GM12878 (cell line): ENCODE data around the gene RSBN1L. TPM values are rescaled to one million over a fixed set of nuclear protein-coding genes. Genes with fewer than 3 reads are reported as not detected.
A peak's percentile ranks its signal among the peaks of the same experiment; 100 is the strongest.

Experiments
- CUX1 ChIP-seq: IDR thresholded peaks from 2 replicates; pipeline ENCODE4 v1.6.1; 2012; ENCODE audit warnings: improper control_type of control experiment, low read depth, low read length; ENCODE audit not compliant: insufficient replicate concordance
- E2F8 ChIP-seq: fragments of 450-650 bp; IDR thresholded peaks from 2 replicates; pipeline ENCODE4 v1.6.1; 2018; ENCODE audit warnings: mild to moderate bottlenecking, low read depth, moderate library complexity; ENCODE audit not compliant: partially characterized antibody
- ESRRA ChIP-seq: IDR thresholded peaks from 2 replicates; pipeline ENCODE4 v1.6.1; 2012; ENCODE audit warnings: mild to moderate bottlenecking, low read length, improper control_type of control experiment
- EZH2 ChIP-seq: IDR thresholded peaks from 2 replicates; pipeline ENCODE4 v1.6.1; 2012; ENCODE audit warnings: low read depth, mild to moderate bottlenecking, control low read depth, inconsistent platforms, low read length, borderline replicate concordance; ENCODE audit not compliant: control insufficient read depth
- FOS ChIP-seq: IDR thresholded peaks from 3 replicates; pipeline ENCODE4 v1.6.1; 2011; ENCODE audit warnings: borderline replicate concordance; ENCODE audit not compliant: insufficient read length; ENCODE audit errors: extremely low read depth
- HSF1 ChIP-seq: fragments of 150-350 bp; IDR thresholded peaks from 2 replicates; pipeline ENCODE4 v1.6.1; 2014; ENCODE audit warnings: mild to moderate bottlenecking, low read depth, low read length
- KAT2A ChIP-seq: conservative IDR thresholded peaks from 2 replicates; pipeline ENCODE4 v1.6.1; 2011; ENCODE audit warnings: low read depth, low read length; ENCODE audit not compliant: control insufficient read depth
- KDM1A ChIP-seq: fragments of 200-600 bp; sonication (generic); IDR thresholded peaks from 2 replicates; pipeline ENCODE4 v1.6.1; 2016; ENCODE audit warnings: borderline replicate concordance
- MYB ChIP-seq: fragments of 150-350 bp; IDR thresholded peaks from 2 replicates; pipeline ENCODE4 v1.6.1; 2014; ENCODE audit warnings: mild to moderate bottlenecking, low read depth, low read length, borderline replicate concordance
- NFYB ChIP-seq: IDR thresholded peaks from 2 replicates; pipeline ENCODE4 v1.6.1; 2011; ENCODE audit warnings: low read depth, mild to moderate bottlenecking, low read length, improper control_type of control experiment, moderate library complexity; ENCODE audit not compliant: insufficient read depth
- SREBF1 ChIP-seq: IDR thresholded peaks from 2 replicates; pipeline ENCODE4 v1.6.1; 2012; ENCODE audit warnings: mild to moderate bottlenecking, low read length
- STAT1 ChIP-seq: fragments of 450-650 bp; conservative IDR thresholded peaks from 2 replicates; pipeline ENCODE4 v1.6.1; 2014; ENCODE audit warnings: antibody characterized with exemption, mild to moderate bottlenecking
- TAF1 ChIP-seq: IDR thresholded peaks from 2 replicates; pipeline ENCODE4 v1.6.1; 2011; ENCODE audit warnings: mild to moderate bottlenecking, low read depth, low read length, borderline replicate concordance
- TARDBP ChIP-seq: IDR thresholded peaks from 2 replicates; pipeline ENCODE4 v1.6.1; 2016; ENCODE audit warnings: borderline replicate concordance
- polyA plus RNA-seq, 11 experiments: library from polyadenylated mRNA; depleted of rRNA in 4 of 11; unstranded in 6 of 11; stranded (reverse) in 5 of 11; fragments of >200 nt; fragmentation: Nextera tagmentation in 4 of 11; fragmentation: Illumina TruSeq in 1 of 11; extraction: Ambion mirVana in 4 of 11; extraction: Trizol in 1 of 11; gene quantifications; 1 replicate in 1 of 11; 2 replicates in 10 of 11; pipeline versions ENCODE4 v1.2.1 to v1.2.3, GENCODE V29; 2011 to 2016; ENCODE audit warnings: inconsistent platforms in 2 of 11, missing spikeins in 2 of 11, low read depth in 1 of 11
- total RNA-seq, 4 experiments: library from RNA; depleted of rRNA in 3 of 4; stranded (reverse); fragments of >200 nt in 3 of 4; fragmentation: Illumina TruSeq in 1 of 4; extraction: Trizol in 1 of 4; gene quantifications; 2 replicates each; pipeline versions ENCODE4 v1.2.1 to v1.2.3, GENCODE V29; 2013 to 2021
- TF ChIP-seq, protein P1 (sequence below): IDR thresholded peaks from 2 replicates; pipeline ENCODE4 v1.6.1; 2011; ENCODE audit warnings: borderline replicate concordance, low read depth, mild to moderate bottlenecking, moderate library complexity, mixed read lengths, low read length; ENCODE audit not compliant: insufficient read depth; ENCODE audit errors: extremely low read length
- TF ChIP-seq, protein P2 (sequence below): IDR thresholded peaks from 2 replicates; pipeline ENCODE4 v1.6.1; 2012; ENCODE audit warnings: low read depth, low read length, improper control_type of control experiment

RSBN1L gene
- total and polyA plus RNA-seq, 10 of the 15 experiments (the other 5 are each of a cell fraction or from before 2014, with no cell fraction given), result 4.5 to 23.7 (median 10.3) TPM

- TF ChIP-seq CUX1, result peak; percentile 43
- TF ChIP-seq MYB, result no peak
- no peak for TF ChIP-seq ESRRA
- no peak for TF ChIP-seq KDM1A
- no peak for TF ChIP-seq EZH2
- no peak for TF ChIP-seq FOS
- no peak for TF ChIP-seq E2F8
- no peak for TF ChIP-seq HSF1
- no peak for TF ChIP-seq SREBF1
- no peak for TF ChIP-seq NFYB
- TF ChIP-seq, protein P1, sequence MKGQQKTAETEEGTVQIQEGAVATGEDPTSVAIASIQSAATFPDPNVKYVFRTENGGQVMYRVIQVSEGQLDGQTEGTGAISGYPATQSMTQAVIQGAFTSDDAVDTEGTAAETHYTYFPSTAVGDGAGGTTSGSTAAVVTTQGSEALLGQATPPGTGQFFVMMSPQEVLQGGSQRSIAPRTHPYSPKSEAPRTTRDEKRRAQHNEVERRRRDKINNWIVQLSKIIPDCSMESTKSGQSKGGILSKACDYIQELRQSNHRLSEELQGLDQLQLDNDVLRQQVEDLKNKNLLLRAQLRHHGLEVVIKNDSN, result no peak
- no peak for TF ChIP-seq TARDBP
- no peak for TF ChIP-seq TAF1
- TF ChIP-seq, protein P2, sequence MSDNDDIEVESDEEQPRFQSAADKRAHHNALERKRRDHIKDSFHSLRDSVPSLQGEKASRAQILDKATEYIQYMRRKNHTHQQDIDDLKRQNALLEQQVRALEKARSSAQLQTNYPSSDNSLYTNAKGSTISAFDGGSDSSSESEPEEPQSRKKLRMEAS, result no peak
- no peak for TF ChIP-seq KAT2A
- TF ChIP-seq STAT1, result no peak
Observed at GRCh38 chr7:77699056-77699455, 2.8 kb downstream of the RSBN1L start (continued).
